Activated CD8-positive, alpha-beta T cell treated with anti-CD3 and anti-CD28 coated beads, Interleukin-2, amount 10 ng/mL, durations not matched to agents 7 days and 5 days (primary cell): ENCODE data around the gene ARHGAP12. TPM values are rescaled to one million over a fixed set of nuclear protein-coding genes. Genes with fewer than 3 reads are reported as not detected.

Experiments used
- ATAC-seq: fragments of 150-1000 bp; cut with Tn5 transposase; one replicate; pipeline ENCODE4 v1.10.0; 2021; ENCODE audit warnings: moderate library complexity
- CTCF ChIA-PET: fragments of 350-600 bp; sonication (Branson Sonifier 250); formaldehyde crosslinking; loops from one replicate; lab custom pipeline; 2021; ENCODE audit warnings: antibody characterized with exemption; lab: Charles Lee
- POLR2A ChIA-PET: fragments of 350-600 bp; sonication (Branson Sonifier 250); formaldehyde crosslinking; loops from one replicate; lab custom pipeline; 2021; ENCODE audit warnings: antibody characterized with exemption; lab: Charles Lee
- DNase-seq: peaks from one replicate; pipeline ENCODE4 v3.0.0-alpha.2; 2020
- H3K27ac Mint-ChIP-seq: one replicate; pipeline ENCODE4 v1.8.0; 2021; ENCODE audit warnings: mild to moderate bottlenecking, mixed read lengths
- H3K27me3 Mint-ChIP-seq: one replicate; pipeline ENCODE4 v1.8.0; 2021; ENCODE audit warnings: low read depth, mixed read lengths
- H3K36me3 Mint-ChIP-seq: one replicate; pipeline ENCODE4 v1.8.0; 2021; ENCODE audit warnings: low read depth, mixed read lengths
- H3K4me1 Mint-ChIP-seq: one replicate; pipeline ENCODE4 v1.8.0; 2021; ENCODE audit warnings: low read depth, mixed read lengths
- H3K4me3 Mint-ChIP-seq: one replicate; pipeline ENCODE4 v1.8.0; 2021; ENCODE audit warnings: mild to moderate bottlenecking, mixed read lengths
- H3K9me3 Mint-ChIP-seq: one replicate; pipeline ENCODE4 v1.8.0; 2022; ENCODE audit warnings: mixed read lengths; ENCODE audit not compliant: insufficient read depth
- total RNA-seq, 2 experiments: library from RNA; stranded (reverse); gene quantifications; one replicate each; pipeline ENCODE4 v1.2.3, GENCODE V29; 2021

The ARHGAP12 gene
- total RNA-seq, 2 experiments from 2014 or later, result 4.9 to 5.5 TPM

DNA sequence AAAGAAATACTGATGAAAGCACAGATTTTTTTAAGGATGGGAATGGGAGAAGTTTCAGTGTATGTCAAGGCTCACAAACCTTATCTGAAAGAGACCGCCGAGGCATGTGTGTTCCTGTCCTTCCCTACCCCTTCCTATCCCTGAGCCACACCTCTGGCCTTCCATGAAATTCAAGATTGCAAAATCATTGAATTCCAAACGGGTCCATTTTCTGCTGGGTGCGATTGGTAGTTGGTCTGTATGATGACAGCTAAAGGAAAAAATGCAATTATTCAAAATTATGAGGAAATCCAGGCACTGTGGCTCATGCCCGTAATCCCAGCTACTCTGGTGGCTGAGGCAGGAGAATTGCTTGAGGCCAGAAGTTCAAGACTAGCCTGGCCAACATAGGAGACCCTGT, 170.1 kb downstream of the ARHGAP12 start:
- CTCF ChIA-PET, result interaction anchor here (1.5 kb wide), 1 partner anchor 13 kb away, joined by 3 read pairs; no protein-coding TSS in a partner anchor
- POLR2A ChIA-PET, result no interaction called here
- Mint-ChIP-seq H3K4me3 (peak overlapping the region; percentile 31), H3K27me3 (no peaks in the 10 kb centered on the region), H3K9me3 (peaks cover under 1% of the 10 kb centered on the region), H3K36me3 (no peaks in the 10 kb centered on the region), H3K27ac (no peak overlapping the region), H3K4me1 (peaks cover 15% of the 10 kb centered on the region)
- ATAC-seq (no peak), DNase-seq (no peak)

DNA sequence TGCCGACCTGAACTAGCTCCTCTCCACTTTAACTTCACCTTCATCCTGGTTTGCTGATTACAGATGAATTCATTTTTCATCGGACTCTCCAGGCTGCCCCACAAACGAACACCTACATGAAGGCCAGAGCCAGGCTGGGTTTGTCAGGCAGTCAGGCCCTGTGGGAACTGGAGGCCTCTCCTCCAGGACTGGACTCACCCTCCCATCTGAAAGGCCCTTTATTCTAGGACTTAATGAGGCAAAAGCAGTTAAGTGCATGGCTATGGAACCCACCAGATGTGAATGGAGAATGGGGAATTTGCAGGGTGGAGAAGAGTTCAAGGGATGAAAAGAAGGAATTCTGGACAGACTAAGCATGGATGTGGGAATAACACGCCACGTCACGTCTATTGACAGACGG, 170.8 kb downstream of the ARHGAP12 start:
- Mint-ChIP-seq H3K27ac (no peak overlapping the region), H3K4me1 (peaks cover 15% of the 10 kb centered on the region), H3K9me3 (no peaks in the 10 kb centered on the region), H3K4me3 (no peak overlapping the region), H3K36me3 (no peaks in the 10 kb centered on the region), H3K27me3 (no peaks in the 10 kb centered on the region)
- POLR2A ChIA-PET, result interaction anchor here (1.6 kb wide), 1 partner anchor 12 kb away, joined by 4 read pairs; no protein-coding TSS in a partner anchor
- CTCF ChIA-PET, result interaction anchor here (1.5 kb wide), 1 partner anchor 12 kb away, joined by 3 read pairs; no protein-coding TSS in a partner anchor
- DNase-seq (no peak), ATAC-seq (no peak)

DNA sequence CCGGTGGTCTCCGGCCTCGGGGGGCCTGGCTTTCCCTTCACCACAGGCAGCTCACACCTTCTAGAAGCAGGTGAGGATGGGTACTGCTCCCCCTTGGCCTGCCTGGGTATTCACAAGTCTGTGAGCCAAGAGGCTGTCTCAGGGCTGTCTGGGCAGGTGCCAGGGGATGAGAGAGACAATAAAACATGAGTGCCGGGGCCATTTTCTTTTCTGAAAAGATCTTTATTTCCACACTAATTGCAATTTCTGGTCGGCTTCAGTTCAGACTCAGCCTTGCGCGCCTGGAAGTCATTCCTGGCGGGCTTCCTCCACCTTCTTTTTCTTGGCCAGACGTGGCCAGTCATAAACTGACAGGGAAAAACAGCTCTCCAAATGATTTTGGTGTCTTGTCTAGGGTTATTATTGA, 171.2 kb downstream of the ARHGAP12 start:
- H3K36me3 Mint-ChIP-seq, result no peaks in the 10 kb centered on the region
- peaks cover 15% of the 10 kb centered on the region for H3K4me1 Mint-ChIP-seq
- no peaks in the 10 kb centered on the region for H3K9me3 Mint-ChIP-seq
- ATAC-seq (no peak), DNase-seq (no peak)
- H3K4me3 Mint-ChIP-seq, result no peak overlapping the region
- POLR2A ChIA-PET, result interaction anchor here (1.6 kb wide), 1 partner anchor 12 kb away, joined by 4 read pairs; no protein-coding TSS in a partner anchor
- no peak overlapping the region for H3K27ac Mint-ChIP-seq
- H3K27me3 Mint-ChIP-seq, result no peaks in the 10 kb centered on the region
- CTCF ChIA-PET, result interaction anchor here (1.5 kb wide), 1 partner anchor 12 kb away, joined by 3 read pairs; no protein-coding TSS in a partner anchor

GRCh38 chr10:31756729-31757110, 171.9 kb downstream of the ARHGAP12 start:
- ATAC-seq (no peak), DNase-seq (no peak)
- Mint-ChIP-seq H3K27ac (no peak overlapping the region), H3K4me1 (peaks cover 18% of the 10 kb centered on the region), H3K36me3 (no peaks in the 10 kb centered on the region), H3K27me3 (no peaks in the 10 kb centered on the region), H3K9me3 (no peaks in the 10 kb centered on the region), H3K4me3 (no peak overlapping the region)
- ChIA-PET CTCF (interaction anchor here (0.7 kb wide), 1 partner anchor 98 kb away, joined by 3 read pairs; no protein-coding TSS in a partner anchor), POLR2A (interaction anchor here (1.6 kb wide), 1 partner anchor 11 kb away, joined by 4 read pairs; no protein-coding TSS in a partner anchor)

DNA sequence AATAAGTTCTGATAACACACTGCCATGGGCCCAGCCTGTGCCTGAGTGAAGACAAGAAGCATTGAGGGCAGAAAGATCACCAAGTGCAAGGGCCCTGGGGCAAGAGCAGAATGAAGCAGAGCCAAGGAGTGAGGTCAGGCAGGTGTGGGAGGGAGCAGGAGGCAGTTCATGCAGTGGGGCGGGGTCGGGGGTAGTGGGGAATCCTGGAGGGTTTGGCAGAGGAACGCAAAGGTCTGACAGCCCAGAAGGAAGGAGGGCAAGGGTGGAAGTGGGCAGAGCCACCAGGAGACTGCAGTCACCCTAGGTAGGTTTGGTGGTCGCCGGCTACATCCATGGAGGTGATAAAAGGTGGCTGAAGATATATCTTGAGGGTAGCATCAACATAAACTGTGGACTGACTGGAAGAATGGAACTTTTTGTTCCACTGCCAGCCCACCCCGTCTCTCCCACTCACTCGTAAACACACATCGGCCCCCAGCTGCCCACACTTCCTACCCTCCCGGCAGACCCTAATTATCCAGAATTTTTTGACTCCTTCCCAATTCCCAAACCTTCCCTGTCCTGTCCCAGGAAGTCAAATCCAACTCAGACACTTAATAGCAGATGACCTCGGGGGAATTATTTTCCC, 172.4 kb downstream of the ARHGAP12 start:
- POLR2A ChIA-PET, result interaction anchor here (1.6 kb wide), 1 partner anchor 10 kb away, joined by 4 read pairs; no protein-coding TSS in a partner anchor
- Mint-ChIP-seq H3K36me3 (no peaks in the 10 kb centered on the region), H3K9me3 (no peaks in the 10 kb centered on the region), H3K4me3 (no peak overlapping the region), H3K4me1 (peaks cover 22% of the 10 kb centered on the region), H3K27me3 (no peaks in the 10 kb centered on the region), H3K27ac (no peak overlapping the region)
- CTCF ChIA-PET, result interaction anchor here (0.7 kb wide), 1 partner anchor 98 kb away, joined by 3 read pairs; no protein-coding TSS in a partner anchor
- no peak for DNase-seq
- ATAC-seq, result no peak

Other genes starting within 250 kb of the ARHGAP12 start
- gene KIF5B, start 127.6 kb upstream of the ARHGAP12 start, total RNA-seq, result 10 to 100 TPM; 57.8 to 61.5 TPM